HL-60 (cell line): ENCODE measurements around the gene SSTR5.

ENCODE experiments used
- DNase-seq, 2 experiments: peaks; one replicate each; pipeline ENCODE4 v3.0.0-alpha.2; 2010 to 2020; ENCODE audit warnings: low read depth in 1 of 2, low spot score in 1 of 2
- H3K27ac ChIP-seq: fragments of 250-450 bp; sonication (Bioruptor Pico); replicated peaks from 2 replicates; pipeline ENCODE4 v1.5.1; 2020; ENCODE audit warnings: mild to moderate bottlenecking, moderate library complexity
- H3K27me3 ChIP-seq: fragments of 250-450 bp; sonication (Bioruptor Pico); 2 replicates; pipeline ENCODE4 v1.5.1; 2021; ENCODE audit warnings: mild to moderate bottlenecking, moderate library complexity; ENCODE audit not compliant: insufficient read depth, poor library complexity, severe bottlenecking
- H3K4me3 ChIP-seq: replicated peaks from 2 replicates; pipeline ENCODE4 v1.5.1; 2011; ENCODE audit warnings: mild to moderate bottlenecking, control low read depth, low read length; ENCODE audit not compliant: insufficient read depth
- CTCF ChIP-seq: IDR thresholded peaks from one replicate; pipeline ENCODE4 v1.5.1; 2011; ENCODE audit warnings: low read length, control low read depth, inconsistent platforms; ENCODE audit not compliant: insufficient read depth
- GABPA ChIP-seq: IDR thresholded peaks from 2 replicates; pipeline ENCODE4 v1.6.1; 2012; ENCODE audit warnings: low read depth
- POLR2AphosphoS5 ChIP-seq: IDR thresholded peaks from 2 replicates; pipeline ENCODE4 v1.6.1; 2012; ENCODE audit warnings: low read depth
- REST ChIP-seq: IDR thresholded peaks from 2 replicates; pipeline ENCODE4 v1.6.1; 2012; ENCODE audit warnings: low read depth; ENCODE audit not compliant: insufficient replicate concordance
- SPI1 ChIP-seq: IDR thresholded peaks from 2 replicates; pipeline ENCODE4 v1.6.1; 2012; ENCODE audit warnings: low read depth, mild to moderate bottlenecking, borderline replicate concordance

The SSTR5 gene

GRCh38 chr16:1119766-1120576 lies 47.4 kb downstream of the SSTR5 start:
- Histone ChIP-seq H3K27me3 (peaks cover 7% of the 10 kb centered on the region), H3K4me3 (no peak overlapping the region), H3K27ac (no peak overlapping the region)
- no peak for DNase-seq
- TF ChIP-seq POLR2AphosphoS5 = no peak

DNA sequence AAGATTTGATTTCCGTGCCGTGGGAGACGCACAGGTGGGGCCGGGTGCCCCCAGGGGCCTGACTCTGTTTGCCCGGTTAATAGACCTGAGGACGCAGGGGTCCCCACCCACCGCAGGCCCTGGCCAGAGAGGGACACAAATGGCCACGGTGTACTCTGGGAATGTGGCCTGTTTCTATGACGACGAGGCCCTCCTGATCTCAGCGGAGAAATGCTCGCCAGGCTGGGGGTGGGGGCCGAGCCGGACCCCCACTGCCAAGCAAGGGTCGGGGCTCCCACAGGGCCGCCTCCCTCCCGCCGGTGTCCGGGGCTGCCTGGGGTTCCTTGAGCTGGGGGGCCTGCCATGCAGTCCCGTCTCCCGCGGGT lies 48.0 kb downstream of the SSTR5 start:
- DNase-seq = no peak
- Histone ChIP-seq H3K27me3 (peaks cover 7% of the 10 kb centered on the region), H3K4me3 (no peak overlapping the region), H3K27ac (no peak overlapping the region)
- TF ChIP-seq REST = no peak
- no peak for TF ChIP-seq GABPA
- no peak for TF ChIP-seq POLR2AphosphoS5
- no peak for TF ChIP-seq SPI1
- no peak for TF ChIP-seq CTCF

DNA sequence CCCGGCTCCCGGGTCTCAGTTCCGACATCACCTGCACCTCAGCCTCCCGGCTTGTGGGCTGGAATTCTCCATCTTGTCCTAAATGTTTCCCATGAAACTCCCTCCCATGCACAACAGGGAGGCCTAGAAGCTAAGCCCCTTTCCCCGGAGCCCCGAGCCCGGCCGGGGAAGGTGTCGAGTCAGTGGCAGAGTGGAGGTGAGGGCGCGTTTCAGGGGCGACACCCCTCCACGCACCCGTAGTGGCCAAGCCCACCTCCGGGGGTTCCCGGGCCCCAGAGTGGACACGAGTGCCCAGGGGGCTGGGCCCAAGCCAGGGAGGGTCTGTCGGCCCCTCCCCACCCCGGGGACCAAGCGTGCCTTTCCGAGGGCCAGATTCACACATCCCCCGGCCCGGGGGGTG lies 48.5 kb downstream of the SSTR5 start:
- no peak for TF ChIP-seq SPI1
- no peak for TF ChIP-seq CTCF
- TF ChIP-seq POLR2AphosphoS5 = no peak
- no peak for TF ChIP-seq GABPA
- no peak for TF ChIP-seq REST
- peaks cover 7% of the 10 kb centered on the region for H3K27me3 ChIP-seq

GRCh38 chr16:1121601-1122397 lies 49.3 kb downstream of the SSTR5 start:
- no peak overlapping the region for H3K4me3 ChIP-seq
- TF ChIP-seq GABPA (no peak), CTCF (no peak), REST (no peak), POLR2AphosphoS5 (no peak), SPI1 (no peak)
- H3K27me3 ChIP-seq = peaks cover 7% of the 10 kb centered on the region
- DNase-seq = no peak
- H3K27ac ChIP-seq = no peak overlapping the region

More for the DNA sequence above, 48.5 kb downstream of the SSTR5 start:
- Histone ChIP-seq H3K4me3 (no peak overlapping the region), H3K27ac (no peak overlapping the region)
- no peak for DNase-seq
